H9 (cell line): ENCODE data around the gene UBLCP1. TPM values are rescaled to one million over a fixed set of nuclear protein-coding genes. Genes with fewer than 3 reads are reported as not detected.

Experiments used
- DNase-seq: peaks from one replicate; pipeline ENCODE4 v3.0.0-alpha.2; 2017
- H2AFZ ChIP-seq: one replicate; pipeline ENCODE4 v1.6.1; 2013; ENCODE audit warnings: mild to moderate bottlenecking, low read length, control low read depth, moderate library complexity
- H2AK5ac ChIP-seq: 2 replicates; pipeline ENCODE4 v1.6.1; 2013; ENCODE audit warnings: low read length, control low read depth, mixed read lengths; ENCODE audit not compliant: insufficient read length
- H2BK120ac ChIP-seq: one replicate; pipeline ENCODE4 v1.6.1; 2013; ENCODE audit warnings: low read depth, mild to moderate bottlenecking, low read length, control low read depth, inconsistent platforms; ENCODE audit not compliant: poor library complexity, severe bottlenecking
- H2BK12ac ChIP-seq: 2 replicates; pipeline ENCODE4 v1.6.1; 2013; ENCODE audit warnings: low read length, control low read depth, mixed read lengths, low read depth; ENCODE audit not compliant: insufficient read length
- H2BK15ac ChIP-seq: 2 replicates; pipeline ENCODE4 v1.6.1; 2013; ENCODE audit warnings: low read depth, low read length, control low read depth
- H2BK20ac ChIP-seq: one replicate; pipeline ENCODE4 v1.6.1; 2013; ENCODE audit warnings: low read depth, mild to moderate bottlenecking, low read length, control low read depth, inconsistent platforms; ENCODE audit not compliant: poor library complexity, severe bottlenecking
- H2BK5ac ChIP-seq: 2 replicates; pipeline ENCODE4 v1.6.1; 2013; ENCODE audit warnings: low read length, control low read depth, mixed read lengths; ENCODE audit not compliant: insufficient read length
- H3K14ac ChIP-seq: 2 replicates; pipeline ENCODE4 v1.6.1; 2013; ENCODE audit warnings: low read length, control low read depth; ENCODE audit not compliant: insufficient read depth
- H3K18ac ChIP-seq: 2 replicates; pipeline ENCODE4 v1.6.1; 2013; ENCODE audit warnings: low read depth, mild to moderate bottlenecking, mixed read lengths, low read length, control low read depth; ENCODE audit not compliant: insufficient read length
- H3K23ac ChIP-seq: 2 replicates; pipeline ENCODE4 v1.6.1; 2013; ENCODE audit warnings: low read length, control low read depth, mixed read lengths, low read depth; ENCODE audit not compliant: insufficient read length
- H3K23me2 ChIP-seq: 2 replicates; pipeline ENCODE4 v1.6.1; 2013; ENCODE audit warnings: low read depth, mild to moderate bottlenecking, mixed read lengths, low read length, control low read depth; ENCODE audit not compliant: insufficient read length, poor library complexity, severe bottlenecking
- H3K27ac ChIP-seq: 2 replicates; pipeline ENCODE4 v1.5.1; 2013; ENCODE audit warnings: low read length, control low read depth, mixed read lengths, low read depth; ENCODE audit not compliant: insufficient read length
- H3K27me3 ChIP-seq: 2 replicates; pipeline ENCODE4 v1.6.1; 2013; ENCODE audit warnings: low read length, control low read depth, inconsistent platforms; ENCODE audit not compliant: insufficient read depth
- H3K4ac ChIP-seq: 2 replicates; pipeline ENCODE4 v1.6.1; 2013; ENCODE audit warnings: low read depth, mild to moderate bottlenecking, control low read depth, inconsistent platforms, low read length, moderate library complexity
- H3K4me1 ChIP-seq: 2 replicates; pipeline ENCODE4 v1.6.1; 2013; ENCODE audit warnings: low read length, control low read depth, inconsistent platforms; ENCODE audit not compliant: insufficient read depth
- H3K4me2 ChIP-seq: 2 replicates; pipeline ENCODE4 v1.6.1; 2013; ENCODE audit warnings: low read length, control low read depth, mixed read lengths; ENCODE audit not compliant: insufficient read length, insufficient read depth
- H3K56ac ChIP-seq: 2 replicates; pipeline ENCODE4 v1.6.1; 2013; ENCODE audit warnings: low read depth, mild to moderate bottlenecking, mixed read lengths, low read length, control low read depth; ENCODE audit not compliant: insufficient read length
- H3K79me1 ChIP-seq: 2 replicates; pipeline ENCODE4 v1.6.1; 2013; ENCODE audit warnings: low read depth, mild to moderate bottlenecking, moderate library complexity, low read length, control low read depth, inconsistent platforms; ENCODE audit not compliant: insufficient read depth, poor library complexity, severe bottlenecking
- H3K79me2 ChIP-seq: 2 replicates; pipeline ENCODE4 v1.6.1; 2013; ENCODE audit warnings: low read length, control low read depth, inconsistent platforms; ENCODE audit not compliant: insufficient read depth
- H3K9ac ChIP-seq: 2 replicates; pipeline ENCODE4 v1.6.1; 2013; ENCODE audit warnings: low read length, control low read depth, mixed read lengths; ENCODE audit not compliant: insufficient read length; ENCODE audit errors: extremely low read depth
- H3K9me3 ChIP-seq: one replicate; pipeline ENCODE4 v1.6.1; 2013; ENCODE audit warnings: low read depth, low read length, inconsistent platforms; ENCODE audit not compliant: control insufficient read depth
- H3T11ph ChIP-seq: one replicate; pipeline ENCODE4 v1.6.1; 2013; ENCODE audit warnings: mild to moderate bottlenecking, low read length, control low read depth, inconsistent platforms
- H4K20me1 ChIP-seq: one replicate; pipeline ENCODE4 v1.6.1; 2013; ENCODE audit not compliant: control insufficient read depth, insufficient read length, insufficient read depth
- H4K5ac ChIP-seq: 2 replicates; pipeline ENCODE4 v1.6.1; 2013; ENCODE audit warnings: low read depth, mild to moderate bottlenecking, mixed read lengths, low read length, control low read depth; ENCODE audit not compliant: insufficient read length
- H4K8ac ChIP-seq: replicated peaks from 2 replicates; pipeline ENCODE4 v1.6.1; 2013; ENCODE audit warnings: low read length, control low read depth, mixed read lengths, low read depth; ENCODE audit not compliant: insufficient read length
- H4K91ac ChIP-seq: 2 replicates; pipeline ENCODE4 v1.6.1; 2013; ENCODE audit warnings: low read depth, mild to moderate bottlenecking, moderate library complexity, mixed read lengths, low read length, control low read depth; ENCODE audit not compliant: insufficient read length
- H3K27ac Mint-ChIP-seq, 3 experiments: 2 replicates in 2 of 3; 3 replicates in 1 of 3; pipeline ENCODE4 v1.8.0; 2020 to 2021; ENCODE audit warnings: mixed read lengths in 3 of 3, mild to moderate bottlenecking in 1 of 3, moderate library complexity in 1 of 3
- H3K27me3 Mint-ChIP-seq: 2 replicates; pipeline ENCODE4 v1.8.0; 2021; ENCODE audit warnings: low read depth, mild to moderate bottlenecking, moderate library complexity, mixed read lengths
- H3K36me3 Mint-ChIP-seq, 3 experiments: 2 replicates in 2 of 3; 3 replicates in 1 of 3; pipeline ENCODE4 v1.8.0; 2020 to 2021; ENCODE audit warnings: low read depth in 3 of 3, mixed read lengths in 3 of 3; ENCODE audit not compliant: insufficient read depth in 1 of 3
- H3K4me1 Mint-ChIP-seq, 2 experiments: 2 replicates each; pipeline ENCODE4 v1.8.0; 2020; ENCODE audit warnings: mixed read lengths in 2 of 2
- H3K4me3 Mint-ChIP-seq, 2 experiments: 2 replicates in 1 of 2; 3 replicates in 1 of 2; pipeline ENCODE4 v1.8.0; 2020 to 2021; ENCODE audit warnings: mild to moderate bottlenecking in 2 of 2, mixed read lengths in 2 of 2, moderate library complexity in 1 of 2
- H3K9me3 Mint-ChIP-seq, 2 experiments: 2 replicates in 1 of 2; 3 replicates in 1 of 2; pipeline ENCODE4 v1.8.0; 2020; ENCODE audit warnings: mild to moderate bottlenecking in 2 of 2, mixed read lengths in 2 of 2, moderate library complexity in 1 of 2
- WGBS: extraction: QIAGEN DNeasy Blood & Tissue Kit; methylation state at CpG from one replicate; pipeline ENCODE4 v1.1.7; 2013; ENCODE audit warnings: missing lambda C conversion rate, low lambda C conversion rate, mixed read lengths; ENCODE audit not compliant: insufficient read length; ENCODE audit errors: extremely low coverage; 5-methylcytosine and 5-hydroxymethylcytosine counted together
- total RNA-seq: library from RNA; stranded (reverse); gene quantifications from 2 replicates; pipeline ENCODE4 v1.2.1, GENCODE V29; 2021
- TF ChIP-seq, protein P1 (sequence below): fragments of 200-600 bp; sonication (generic); conservative IDR thresholded peaks from 3 replicates; pipeline ENCODE4 v1.8.0; 2021; ENCODE audit warnings: antibody characterized with exemption, mild to moderate bottlenecking

UBLCP1 gene
- total RNA-seq, 1 experiment from 2014 or later = 37.9 TPM

DNA sequence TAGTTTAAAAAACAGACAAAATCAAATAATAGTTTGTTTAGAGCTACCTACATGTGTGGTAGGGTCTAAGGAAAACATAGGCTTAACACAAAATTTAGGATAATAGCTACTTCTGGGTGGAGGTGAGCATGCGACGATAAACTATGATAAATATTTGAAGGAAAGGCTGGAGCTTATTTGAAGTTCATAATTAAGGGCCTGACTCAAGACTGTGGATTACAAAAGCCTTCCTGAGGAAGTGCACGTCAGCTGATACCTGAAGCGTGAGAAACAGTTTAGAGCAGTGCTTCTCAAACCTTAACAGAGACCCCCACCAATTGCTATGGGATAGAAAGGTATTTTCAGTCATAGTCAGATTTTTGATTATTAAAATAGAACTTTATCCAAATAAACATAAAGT lies 20.4 kb upstream of the UBLCP1 start:
- H3T11ph ChIP-seq = no peak overlapping the region
- H3K79me1 ChIP-seq = no peaks in the 10 kb centered on the region
- H4K20me1 ChIP-seq = no peaks in the 10 kb centered on the region
- TF ChIP-seq, protein P1, sequence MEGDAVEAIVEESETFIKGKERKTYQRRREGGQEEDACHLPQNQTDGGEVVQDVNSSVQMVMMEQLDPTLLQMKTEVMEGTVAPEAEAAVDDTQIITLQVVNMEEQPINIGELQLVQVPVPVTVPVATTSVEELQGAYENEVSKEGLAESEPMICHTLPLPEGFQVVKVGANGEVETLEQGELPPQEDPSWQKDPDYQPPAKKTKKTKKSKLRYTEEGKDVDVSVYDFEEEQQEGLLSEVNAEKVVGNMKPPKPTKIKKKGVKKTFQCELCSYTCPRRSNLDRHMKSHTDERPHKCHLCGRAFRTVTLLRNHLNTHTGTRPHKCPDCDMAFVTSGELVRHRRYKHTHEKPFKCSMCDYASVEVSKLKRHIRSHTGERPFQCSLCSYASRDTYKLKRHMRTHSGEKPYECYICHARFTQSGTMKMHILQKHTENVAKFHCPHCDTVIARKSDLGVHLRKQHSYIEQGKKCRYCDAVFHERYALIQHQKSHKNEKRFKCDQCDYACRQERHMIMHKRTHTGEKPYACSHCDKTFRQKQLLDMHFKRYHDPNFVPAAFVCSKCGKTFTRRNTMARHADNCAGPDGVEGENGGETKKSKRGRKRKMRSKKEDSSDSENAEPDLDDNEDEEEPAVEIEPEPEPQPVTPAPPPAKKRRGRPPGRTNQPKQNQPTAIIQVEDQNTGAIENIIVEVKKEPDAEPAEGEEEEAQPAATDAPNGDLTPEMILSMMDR = no peak
- no peak overlapping the region for H3K27ac ChIP-seq
- H2AFZ ChIP-seq = no peak overlapping the region
- H3K4me1 ChIP-seq = no peaks in the 10 kb centered on the region
- no peaks in the 10 kb centered on the region for H3K27me3 ChIP-seq
- no peak overlapping the region for H4K8ac ChIP-seq
- H4K5ac ChIP-seq = no peak overlapping the region
- no peak overlapping the region for H2BK5ac ChIP-seq
- no peak overlapping the region for H3K56ac ChIP-seq
- Mint-ChIP-seq H3K4me3 (no peak overlapping the region), H3K9me3 (no peaks in the 10 kb centered on the region), H3K36me3 (no peaks in the 10 kb centered on the region), H3K4me1 (no peaks in the 10 kb centered on the region), H3K27ac (no peak overlapping the region), H3K27me3 (peaks cover 37% of the 10 kb centered on the region)
- H2BK120ac ChIP-seq = no peak overlapping the region
- H2BK15ac ChIP-seq = no peak overlapping the region
- no peak overlapping the region for H3K9ac ChIP-seq
- H4K91ac ChIP-seq = no peak overlapping the region
- no peak overlapping the region for H2BK20ac ChIP-seq
- H3K23ac ChIP-seq = no peak overlapping the region
- H3K18ac ChIP-seq = no peak overlapping the region
- no peak overlapping the region for H2BK12ac ChIP-seq
- H3K79me2 ChIP-seq = no peaks in the 10 kb centered on the region
- no CpG with 5 or more reads among the region's 4 CpGs for WGBS
- H3K4me2 ChIP-seq = no peak overlapping the region
- no peak for DNase-seq
- H3K23me2 ChIP-seq = no peaks in the 10 kb centered on the region
- no peak overlapping the region for H2AK5ac ChIP-seq
- no peak overlapping the region for H3K14ac ChIP-seq
- no peaks in the 10 kb centered on the region for H3K9me3 ChIP-seq
- no peak overlapping the region for H3K4ac ChIP-seq
